ENCODE results near the gene NANOS3. TPM values are rescaled to one million over a fixed set of nuclear protein-coding genes. Genes with fewer than 3 reads are reported as not detected.

NANOS3 gene
- total RNA-seq, 1 donor from 2014 or later = 1.8 TPM

- DNase-seq = no peak
Measured at GRCh38 chr19:13860679-13861391, 16.1 kb upstream of the NANOS3 start.

GRCh38 chr19:13861392-13861713 is 15.6 kb upstream of the NANOS3 start:
- ATAC-seq (ENCODE audit: poor library complexity) (peak; percentile 3), DNase-seq (no peak)
- intact Hi-C loops (cut with DNase I) = loop anchor here (5.0 to 10.0 kb wide), 2 partner anchors 79 to 267 kb away; no protein-coding TSS in a partner anchor

More at GRCh38 chr19:13860679-13861391, 16.1 kb upstream of the NANOS3 start:
- intact Hi-C loops (cut with DNase I) = loop anchor here (5.0 to 10.0 kb wide), 2 partner anchors 79 to 266 kb away; no protein-coding TSS in a partner anchor
- ATAC-seq (ENCODE audit: poor library complexity) = no peak

DNA sequence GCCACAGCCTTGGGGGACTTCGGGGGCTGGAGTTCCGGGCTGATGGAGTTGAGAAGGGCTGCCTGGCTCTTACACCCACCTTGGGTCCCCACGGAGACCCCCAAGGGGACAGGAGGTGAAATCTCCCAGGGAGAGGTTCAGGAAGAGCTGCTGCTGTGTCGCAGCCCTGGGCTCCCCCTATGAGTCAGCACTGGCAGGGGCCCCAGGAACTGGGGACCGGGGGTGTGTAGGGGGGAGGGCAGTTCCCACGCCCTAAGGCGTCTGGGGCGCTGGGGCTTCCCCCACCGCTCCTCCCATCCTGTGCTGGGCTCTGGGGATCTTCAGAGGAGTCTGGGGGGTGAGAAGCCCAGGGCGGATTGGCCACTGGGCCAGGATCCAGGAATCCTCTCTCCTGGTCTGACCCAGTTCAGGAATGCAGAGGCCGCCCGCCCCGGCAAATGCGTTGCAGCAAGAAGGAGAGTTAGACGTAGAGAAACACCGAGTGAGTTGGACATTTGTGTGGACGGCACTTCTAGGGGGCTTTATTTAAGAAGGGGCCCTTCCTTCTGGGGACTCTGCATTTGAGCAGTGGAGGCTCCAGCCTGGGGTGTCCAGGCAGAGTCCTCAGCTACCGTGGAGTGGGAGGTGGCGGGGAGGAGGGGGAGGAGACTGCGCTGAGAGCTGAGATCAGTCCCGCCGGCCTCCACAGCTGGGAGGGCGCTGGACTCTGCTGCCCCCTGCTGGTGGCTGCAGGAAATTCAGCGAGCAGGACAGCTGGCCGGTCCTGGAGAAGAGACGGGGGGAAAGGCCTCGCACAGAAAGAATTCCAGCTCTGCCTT is 15.0 kb upstream of the NANOS3 start:
- intact Hi-C loops (cut with DNase I) = loop anchor here (5.0 to 10.0 kb wide), 2 partner anchors 80 to 267 kb away; no protein-coding TSS in a partner anchor
- DNase-seq (peak; percentile 96), ATAC-seq (ENCODE audit: poor library complexity) (peak; percentile 93)

GRCh38 chr19:13864046-13864666 is 12.8 kb upstream of the NANOS3 start:
- ATAC-seq (ENCODE audit: poor library complexity) = no peak
- intact Hi-C loops (cut with DNase I) = loop anchor here (5.0 to 10.0 kb wide), 2 partner anchors 82 to 269 kb away; no protein-coding TSS in a partner anchor
- no peak for DNase-seq

GRCh38 chr19:13864667-13865570 is 12.0 kb upstream of the NANOS3 start:
- no peak for ATAC-seq (ENCODE audit: poor library complexity)
- intact Hi-C loops (cut with DNase I) = loop anchor here (5.0 to 10.0 kb wide), 2 partner anchors 83 to 270 kb away; no protein-coding TSS in a partner anchor

GRCh38 chr19:13865571-13866462 is 11.1 kb upstream of the NANOS3 start:
- ATAC-seq (ENCODE audit: poor library complexity) (no peak), DNase-seq (no peak)
- intact Hi-C loops (cut with DNase I) = loop anchor here (10.0 kb wide), 1 partner anchor 271 kb away; no protein-coding TSS in a partner anchor

More at GRCh38 chr19:13864667-13865570, 12.0 kb upstream of the NANOS3 start:
- DNase-seq = no peak

- ATAC-seq (ENCODE audit: poor library complexity) (no peak), DNase-seq (no peak)
- intact Hi-C loops (cut with DNase I) = loop anchor here (10.0 kb wide), 1 partner anchor 272 kb away; no protein-coding TSS in a partner anchor
Measured at GRCh38 chr19:13866463-13867046, 10.4 kb upstream of the NANOS3 start.

GRCh38 chr19:13868663-13869062 is 8.3 kb upstream of the NANOS3 start:
- intact Hi-C loops (cut with DNase I) = loop anchor here (10.0 kb wide), 1 partner anchor 274 kb away; no protein-coding TSS in a partner anchor
- DNase-seq (no peak), ATAC-seq (ENCODE audit: poor library complexity) (no peak)

DNA sequence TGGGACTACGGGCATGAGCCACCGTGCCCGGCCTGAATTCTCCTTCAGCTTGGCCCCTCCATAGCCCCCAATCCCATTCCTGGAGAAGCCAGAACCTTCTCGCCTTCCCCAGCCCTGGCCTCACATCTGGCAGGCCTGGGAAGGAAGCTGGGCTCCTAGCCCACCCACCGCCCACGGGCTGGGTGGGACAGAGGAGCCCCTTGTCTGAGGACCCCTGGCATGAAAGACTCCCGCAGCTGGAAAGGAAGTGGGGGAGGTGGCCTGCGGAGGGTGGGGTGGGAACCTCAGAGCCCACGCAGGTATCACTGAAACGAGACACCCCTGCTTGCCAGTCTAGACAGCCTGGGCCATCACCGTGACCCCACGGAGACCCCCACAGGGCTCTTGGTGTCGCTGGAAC is 7.7 kb upstream of the NANOS3 start:
- intact Hi-C loops (cut with DNase I) = loop anchor here (10.0 kb wide), 1 partner anchor 274 kb away; no protein-coding TSS in a partner anchor
- DNase-seq (no peak), ATAC-seq (ENCODE audit: poor library complexity) (no peak)

GRCh38 chr19:13870873-13871272 is 6.1 kb upstream of the NANOS3 start:
- DNase-seq = no peak
- intact Hi-C loops (cut with DNase I) = no loop called here
- ATAC-seq (ENCODE audit: poor library complexity) = no peak

DNA sequence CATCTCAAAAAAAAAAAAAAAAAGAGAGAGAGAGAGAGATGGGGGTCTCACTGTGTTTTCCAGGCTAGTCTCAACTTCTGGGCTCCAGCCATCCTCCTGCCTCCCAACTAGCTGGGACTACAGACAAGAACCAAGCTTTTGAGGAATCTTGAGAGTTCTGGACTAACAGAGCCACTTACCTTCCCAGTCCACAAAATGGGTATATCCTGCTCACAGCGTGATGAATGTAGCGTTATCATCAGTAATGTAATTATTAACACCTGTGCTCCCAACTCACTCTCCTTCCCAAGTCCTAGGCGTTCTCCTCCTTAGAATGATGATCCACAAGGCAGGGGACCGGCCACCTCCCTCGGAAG is 4.6 kb upstream of the NANOS3 start:
- intact Hi-C loops (cut with DNase I) = no loop called here
- ATAC-seq (ENCODE audit: poor library complexity) (no peak), DNase-seq (no peak)

DNA sequence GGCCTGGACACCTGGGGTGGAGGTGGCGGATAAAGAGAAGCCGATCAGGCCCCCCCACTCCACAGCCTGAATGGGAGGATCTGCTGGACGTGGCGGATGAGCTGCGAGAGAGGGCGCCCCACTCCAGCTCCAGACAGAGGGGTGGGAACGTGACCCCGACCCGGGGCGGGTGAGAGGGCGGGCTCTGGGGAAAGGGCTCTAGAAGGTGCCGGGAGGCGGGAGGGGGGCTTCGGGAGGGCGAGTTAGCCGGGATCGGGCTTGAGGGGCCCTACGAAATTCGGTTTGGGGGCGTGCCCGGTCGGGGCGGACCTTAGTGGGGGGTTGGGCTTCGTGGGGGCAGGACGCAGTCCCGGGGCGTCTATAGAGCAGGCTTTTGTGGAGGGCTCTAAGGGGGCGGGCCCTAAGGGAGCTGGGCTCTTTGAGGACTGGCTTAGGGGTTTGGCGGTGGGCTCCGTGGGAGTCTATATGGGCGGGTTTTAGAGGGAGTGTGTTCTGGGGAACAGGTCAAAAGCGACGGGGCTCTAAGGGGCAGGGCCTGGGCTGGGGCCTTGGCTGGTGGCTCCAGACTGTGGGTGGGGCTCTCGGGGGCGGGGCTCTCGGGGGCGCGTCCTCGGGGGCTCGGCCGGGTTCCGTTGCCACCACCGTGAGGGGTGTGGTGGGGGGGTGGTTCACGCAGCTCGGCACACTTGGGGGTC is 4.1 kb upstream of the NANOS3 start:
- ATAC-seq (ENCODE audit: poor library complexity) = peak; percentile 47
- DNase-seq = no peak
- intact Hi-C loops (cut with DNase I) = no loop called here

- DNase-seq = no peak
- ATAC-seq (ENCODE audit: poor library complexity) = no peak
- intact Hi-C loops (cut with DNase I) = no loop called here
Measured at GRCh38 chr19:13873834-13874515, 3.0 kb upstream of the NANOS3 start.

- DNase-seq = no peak
- ATAC-seq (ENCODE audit: poor library complexity) = no peak
- intact Hi-C loops (cut with DNase I) = no loop called here
Measured at GRCh38 chr19:13875824-13876223, 1.1 kb upstream of the NANOS3 start.

DNA sequence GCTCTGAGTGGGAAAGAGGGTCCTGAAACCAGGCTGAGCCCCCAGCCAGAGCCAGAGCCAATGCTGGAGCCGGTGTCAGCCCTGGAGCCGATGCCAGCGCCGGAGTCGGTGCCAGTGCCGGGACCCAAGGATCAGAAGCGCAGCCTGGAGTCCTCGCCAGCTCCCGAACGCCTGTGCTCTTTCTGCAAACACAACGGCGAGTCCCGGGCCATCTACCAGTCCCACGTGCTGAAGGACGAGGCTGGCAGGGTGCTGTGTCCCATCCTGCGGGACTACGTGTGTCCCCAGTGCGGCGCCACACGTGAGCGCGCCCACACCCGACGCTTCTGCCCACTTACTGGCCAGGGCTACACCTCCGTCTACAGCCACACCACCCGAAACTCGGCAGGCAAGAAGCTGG is 369 bp downstream of the NANOS3 start:
- DNase-seq = no peak
- no peak for ATAC-seq (ENCODE audit: poor library complexity)
- intact Hi-C loops (cut with DNase I) = no loop called here
